ENCODE measurements around the gene FOXP1.

DNA sequence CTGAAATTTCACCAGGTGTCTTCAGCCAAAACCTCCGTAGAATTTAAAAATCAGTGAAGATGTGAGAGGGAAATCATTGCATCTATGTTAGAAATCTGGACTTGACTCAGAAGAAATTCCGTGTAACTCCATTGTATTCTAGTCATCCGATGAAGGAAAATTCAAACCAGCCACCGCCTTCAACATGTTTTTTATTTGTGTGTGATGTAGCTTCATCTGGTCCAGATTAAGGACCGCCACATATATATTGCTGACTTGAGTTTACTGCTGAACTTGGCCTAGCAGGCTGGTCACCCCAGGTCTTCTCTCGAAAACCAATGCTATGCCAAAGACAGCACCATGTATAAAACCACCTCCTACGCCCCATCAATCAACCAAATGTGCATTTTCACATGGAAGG lies 120.9 kb downstream of the FOXP1 start:
- TF ChIP-seq, protein P1, sequence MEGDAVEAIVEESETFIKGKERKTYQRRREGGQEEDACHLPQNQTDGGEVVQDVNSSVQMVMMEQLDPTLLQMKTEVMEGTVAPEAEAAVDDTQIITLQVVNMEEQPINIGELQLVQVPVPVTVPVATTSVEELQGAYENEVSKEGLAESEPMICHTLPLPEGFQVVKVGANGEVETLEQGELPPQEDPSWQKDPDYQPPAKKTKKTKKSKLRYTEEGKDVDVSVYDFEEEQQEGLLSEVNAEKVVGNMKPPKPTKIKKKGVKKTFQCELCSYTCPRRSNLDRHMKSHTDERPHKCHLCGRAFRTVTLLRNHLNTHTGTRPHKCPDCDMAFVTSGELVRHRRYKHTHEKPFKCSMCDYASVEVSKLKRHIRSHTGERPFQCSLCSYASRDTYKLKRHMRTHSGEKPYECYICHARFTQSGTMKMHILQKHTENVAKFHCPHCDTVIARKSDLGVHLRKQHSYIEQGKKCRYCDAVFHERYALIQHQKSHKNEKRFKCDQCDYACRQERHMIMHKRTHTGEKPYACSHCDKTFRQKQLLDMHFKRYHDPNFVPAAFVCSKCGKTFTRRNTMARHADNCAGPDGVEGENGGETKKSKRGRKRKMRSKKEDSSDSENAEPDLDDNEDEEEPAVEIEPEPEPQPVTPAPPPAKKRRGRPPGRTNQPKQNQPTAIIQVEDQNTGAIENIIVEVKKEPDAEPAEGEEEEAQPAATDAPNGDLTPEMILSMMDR (IDR thresholded peaks at IDR 0.05) = no peak
- no peak for TF ChIP-seq POLR2A (IDR thresholded peaks at IDR 0.05)

Measured in adrenal gland (tissue), 5 donors.